HepG2 (cell line): ENCODE results near the gene ARL8B.

Experiments used
- CREBL2 ChIP-seq: sonication (generic); formaldehyde crosslinking; IDR thresholded peaks from 2 replicates; pipeline ENCODE4 v1.8.1; 2023; ENCODE audit warnings: missing genetic modification reagents, mild to moderate bottlenecking, borderline replicate concordance
- KLF16 ChIP-seq, 2 experiments: sonication (generic) in 1 of 2; formaldehyde crosslinking in 1 of 2; IDR thresholded peaks; 2 replicates each; pipeline versions ENCODE4 v1.6.1 to v1.8.0; 2016 to 2023; ENCODE audit warnings: missing genetic modification reagents in 2 of 2, missing compliant biosample characterization in 1 of 2
- TARDBP ChIP-seq: sonication (generic); formaldehyde crosslinking; IDR thresholded peaks from 2 replicates; pipeline ENCODE4 v1.8.0; 2022; ENCODE audit warnings: mild to moderate bottlenecking, missing genetic modification reagents
- TGIF2 ChIP-seq: IDR thresholded peaks from 2 replicates; pipeline ENCODE4 v1.6.1; 2016; ENCODE audit warnings: control low read depth, missing compliant biosample characterization
- ZFX ChIP-seq: sonication (generic); formaldehyde crosslinking; IDR thresholded peaks from 2 replicates; pipeline ENCODE4 v1.4.0; 2020; ENCODE audit warnings: mild to moderate bottlenecking, low read depth, missing genetic modification reagents, moderate library complexity
- ZNF343 ChIP-seq: sonication (generic); formaldehyde crosslinking; IDR thresholded peaks from 2 replicates; pipeline ENCODE4 v1.4.0; 2020; ENCODE audit warnings: mild to moderate bottlenecking, missing genetic modification reagents

DNA sequence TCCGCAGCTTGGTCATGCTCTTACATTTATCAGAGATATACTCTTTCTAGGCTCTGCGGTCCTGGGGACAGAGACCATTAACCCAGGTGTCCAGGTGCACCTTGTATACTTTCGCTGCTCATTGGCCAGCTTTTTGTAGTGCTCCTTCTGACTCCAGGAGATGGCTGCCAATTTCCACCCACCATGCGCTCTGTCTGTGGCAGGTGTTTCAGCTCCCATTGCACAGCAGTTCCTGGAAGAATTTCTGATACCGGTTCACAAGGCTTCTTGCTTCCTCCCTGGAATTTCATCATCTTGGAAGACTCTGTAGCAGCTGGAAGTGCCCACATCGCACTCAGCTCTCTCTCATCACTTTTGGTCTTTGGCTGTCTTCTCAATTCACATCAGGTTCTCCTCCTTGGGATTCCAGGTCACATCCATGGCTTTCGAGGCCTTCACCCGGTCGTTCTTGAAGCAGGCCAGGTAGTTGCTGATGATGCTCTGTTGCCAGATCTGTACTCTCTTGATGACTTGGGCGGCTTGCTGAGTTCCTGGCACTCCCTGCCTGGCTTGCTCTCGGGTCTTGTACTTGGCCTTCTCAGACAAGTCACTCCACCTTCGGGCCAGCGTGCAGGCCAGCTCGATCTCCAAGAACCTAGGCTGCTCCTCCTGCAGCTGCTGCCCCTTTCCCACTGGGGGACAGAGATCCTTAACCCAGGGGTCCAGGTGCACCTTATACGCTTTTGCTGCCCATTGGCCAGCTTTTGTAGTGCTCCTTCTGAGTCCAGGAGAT lies 41.1 kb upstream of the ARL8B start:
- TF ChIP-seq TGIF2 (CRISPR knock-in tag): no peak
- no peak for TF ChIP-seq KLF16 (CRISPR knock-in tag; IDR thresholded peaks at IDR 0.05)
- no peak for TF ChIP-seq ZFX (CRISPR knock-in tag)
- no peak for TF ChIP-seq ZNF343 (CRISPR knock-in tag)
- no peak for TF ChIP-seq TARDBP
- no peak for TF ChIP-seq CREBL2 (CRISPR knock-in tag)
